A549 (cell line): ENCODE measurements around the gene MEF2D.

ENCODE experiments used
- CTCF ChIP-seq: fragments of >200 bp; sonication (Bioruptor Twin); formaldehyde crosslinking; IDR thresholded peaks from 3 replicates; pipeline ENCODE4 v1.5.1; 2016
- E2F6 ChIP-seq: IDR thresholded peaks from 2 replicates; pipeline ENCODE4 v1.6.1; 2012; ENCODE audit warnings: low read depth, borderline replicate concordance
- EP300 ChIP-seq, 2 experiments: fragments of >200 bp; sonication (Bioruptor Twin); formaldehyde crosslinking; IDR thresholded peaks; 2 replicates in 1 of 2; 3 replicates in 1 of 2; pipeline ENCODE4 v1.6.1; 2016 to 2017
- GATA3 ChIP-seq: IDR thresholded peaks from 2 replicates; pipeline ENCODE4 v1.6.1; 2012; ENCODE audit warnings: borderline replicate concordance
- MAX ChIP-seq: IDR thresholded peaks from 2 replicates; pipeline ENCODE4 v1.6.1; 2012
- MYC ChIP-seq: IDR thresholded peaks from 2 replicates; pipeline ENCODE4 v1.6.1; 2012; ENCODE audit warnings: mild to moderate bottlenecking, inconsistent platforms, low read length, improper control_type of control experiment, borderline replicate concordance
- PBX3 ChIP-seq: IDR thresholded peaks from 2 replicates; pipeline ENCODE4 v1.6.1; 2012
- PHF8 ChIP-seq: fragments of 200-600 bp; sonication (generic); IDR thresholded peaks from 2 replicates; pipeline ENCODE4 v1.6.1; 2016; ENCODE audit warnings: low read depth, mild to moderate bottlenecking, antibody characterized with exemption, moderate library complexity, borderline replicate concordance
- POLR2A ChIP-seq: IDR thresholded peaks from 2 replicates; pipeline ENCODE4 v1.6.1; 2012; ENCODE audit warnings: mild to moderate bottlenecking, low read length
- POLR2AphosphoS2 ChIP-seq: conservative IDR thresholded peaks from 2 replicates; pipeline ENCODE4 v1.6.1; 2012; ENCODE audit warnings: low read length, improper control_type of control experiment, inconsistent platforms
- USF2 ChIP-seq: fragments of 450-650 bp; IDR thresholded peaks from 2 replicates; pipeline ENCODE4 v1.6.1; 2014; ENCODE audit warnings: antibody characterized with exemption

- TF ChIP-seq CTCF (no peak), POLR2A (no peak), MYC (no peak), EP300 (IDR thresholded peaks at IDR 0.05) (no peak), MAX (no peak), USF2 (no peak), PBX3 (no peak), POLR2AphosphoS2 (no peak), GATA3 (no peak), E2F6 (no peak), PHF8 (no peak)
Measured at GRCh38 chr1:156430866-156431265, 69.7 kb downstream of the MEF2D start.
